GM12874 (cell line): ENCODE measurements around the gene CPNE5.

Source experiments
- CTCF ChIP-seq: IDR thresholded peaks from 2 replicates; pipeline ENCODE4 v1.5.1; 2011; ENCODE audit warnings: low read depth, mild to moderate bottlenecking, control low read depth, low read length, moderate library complexity; ENCODE audit not compliant: insufficient read depth

Gene CPNE5

GRCh38 chr6:36783603-36784375 lies 55.5 kb downstream of the CPNE5 start:
- TF ChIP-seq CTCF = no peak

GRCh38 chr6:36781669-36782068 lies 57.6 kb downstream of the CPNE5 start:
- TF ChIP-seq CTCF = no peak

GRCh38 chr6:36780442-36781177 lies 58.6 kb downstream of the CPNE5 start:
- TF ChIP-seq CTCF = no peak

- TF ChIP-seq CTCF = no peak
Observed at GRCh38 chr6:36779227-36779626, 60.0 kb downstream of the CPNE5 start.

- TF ChIP-seq CTCF = no peak
Observed at GRCh38 chr6:36777801-36778200, 61.4 kb downstream of the CPNE5 start.

GRCh38 chr6:36776167-36776566 lies 63.1 kb downstream of the CPNE5 start:
- TF ChIP-seq CTCF = no peak

GRCh38 chr6:36774331-36774730 lies 64.9 kb downstream of the CPNE5 start:
- TF ChIP-seq CTCF = no peak
